Measurements from ENCODE around the gene OSBPL1A. TPM values are rescaled to one million over a fixed set of nuclear protein-coding genes. Genes with fewer than 3 reads are reported as not detected.

The OSBPL1A gene
- total and polyA plus RNA-seq, 4 experiments from 2014 or later = 2.4 to 5.3 (median 4.0) TPM

DNA sequence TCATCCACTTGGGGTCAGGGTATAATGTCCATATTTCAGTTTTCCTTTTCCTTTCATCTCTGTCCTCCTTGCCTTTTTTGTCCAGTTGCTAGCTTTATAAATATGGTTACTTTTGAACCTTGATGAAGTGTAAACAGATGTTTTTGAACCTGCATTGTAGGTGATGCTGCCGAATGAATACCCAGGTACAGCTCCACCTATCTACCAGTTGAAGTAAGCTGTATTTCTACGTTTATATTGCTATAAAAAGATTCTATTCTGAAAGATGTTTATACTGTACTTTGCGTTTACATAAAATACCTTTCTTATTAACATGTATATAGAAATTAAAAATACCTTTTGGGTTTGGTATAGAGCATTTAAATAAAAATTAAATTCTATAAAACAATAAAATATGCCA is 31.1 kb upstream of the OSBPL1A start:
- peaks cover 16 to 30% (median 18%) of the 10 kb centered on the region in 4 donors for H3K4me1 Mint-ChIP-seq
- peaks cover 0 to 13% (median 5%) of the 10 kb centered on the region in 8 donors for H3K9me3 Mint-ChIP-seq
- no peaks in the 10 kb centered on the region for H3K27me3 ChIP-seq (ENCODE audit: insufficient read depth, low read length)
- H3K27ac ChIP-seq (ENCODE audit: low read depth, low read length) = no peak overlapping the region
- H3K4me3 Mint-ChIP-seq = peak overlapping the region in 3 of 8 donors; percentile 28 to 55 (median 51)
- H3K36me3 ChIP-seq (ENCODE audit: insufficient read depth, low read length) = no peaks in the 10 kb centered on the region
- H3K27ac Mint-ChIP-seq = no peak overlapping the region
- H3K4me1 ChIP-seq (ENCODE audit: insufficient read depth, low read length) = peaks cover 17% of the 10 kb centered on the region
- H3K4me3 ChIP-seq (ENCODE audit: low read length in 2 of 2) = no peak overlapping the region
- H3K36me3 Mint-ChIP-seq = peaks cover 14 to 28% of the 10 kb centered on the region in 2 donors
- intact Hi-C loops (cut with micrococcal nuclease) = no loop called here
- no peak for DNase-seq
- H3K27me3 Mint-ChIP-seq = peaks cover 6% of the 10 kb centered on the region in 2 donors
- ChIA-PET CTCF (ENCODE audit: partially characterized antibody) (interaction anchor here (1.0 to 1.4 kb wide), 5 partner anchors 14 to 69 kb away, joined by 3 to 6 read pairs (median 4); partner anchors contain the start of gene OSBPL1A), POLR2A (ENCODE audit: partially characterized antibody) (no interaction called here)
- H3K9me3 ChIP-seq (ENCODE audit: control insufficient read depth in 1 of 2, low read length in 2 of 2) = no peaks in the 10 kb centered on the region

DNA sequence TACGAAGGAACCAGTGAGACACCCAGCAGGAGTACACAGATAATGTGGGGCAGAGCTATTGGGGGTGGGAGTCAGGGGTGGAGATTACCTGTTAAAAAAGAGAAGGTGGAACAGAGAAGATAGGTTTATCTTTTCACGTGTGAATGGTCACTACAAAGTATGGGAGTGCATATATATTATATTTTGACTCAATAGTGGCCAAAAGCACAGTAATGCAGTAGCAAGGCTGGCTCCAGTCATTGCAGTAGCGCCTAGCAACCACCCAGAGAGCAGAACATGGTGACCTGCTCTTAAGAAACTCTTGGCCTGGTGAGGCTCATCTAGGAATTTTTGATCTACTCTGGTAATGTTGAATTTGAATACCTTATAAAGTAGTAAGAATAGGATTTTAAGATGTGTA is 29.9 kb upstream of the OSBPL1A start:
- POLR2A ChIA-PET (ENCODE audit: partially characterized antibody) = interaction anchor here (0.6 to 1.4 kb wide), 2 partner anchors 12 to 30 kb away, joined by 3 to 10 read pairs; partner anchors contain the start of gene OSBPL1A
- peaks cover 14 to 26% of the 10 kb centered on the region in 2 donors for H3K36me3 Mint-ChIP-seq
- peaks cover 13 to 18% of the 10 kb centered on the region in 2 donors for H3K27me3 Mint-ChIP-seq
- Histone ChIP-seq H3K36me3 (ENCODE audit: insufficient read depth, low read length) (no peaks in the 10 kb centered on the region), H3K27me3 (ENCODE audit: insufficient read depth, low read length) (no peaks in the 10 kb centered on the region), H3K27ac (ENCODE audit: low read depth, low read length) (no peak overlapping the region), H3K9me3 (ENCODE audit: control insufficient read depth in 1 of 2, low read length in 2 of 2) (no peaks in the 10 kb centered on the region), H3K4me1 (ENCODE audit: insufficient read depth, low read length) (peaks cover 17% of the 10 kb centered on the region), H3K4me3 (ENCODE audit: low read length in 2 of 2) (no peak overlapping the region)
- intact Hi-C loops (cut with micrococcal nuclease) = loop anchor here (2.0 kb wide), 1 partner anchor 31 kb away; the partner anchor contains the start of gene OSBPL1A
- peak overlapping the region in 5 of 7 donors; percentile 45 to 92 (median 68) for H3K27ac Mint-ChIP-seq
- no peak for DNase-seq
- peak overlapping the region; percentile 84 to 95 (median 88) for H3K4me3 Mint-ChIP-seq
- peaks cover 16 to 30% (median 18%) of the 10 kb centered on the region in 4 donors for H3K4me1 Mint-ChIP-seq
- CTCF ChIA-PET (ENCODE audit: partially characterized antibody) = interaction anchor here (1.0 to 1.1 kb wide), 3 partner anchors 12 to 66 kb away, joined by 3 to 4 read pairs (median 3); no protein-coding TSS in a partner anchor
- peaks cover 0 to 13% (median 6%) of the 10 kb centered on the region in 8 donors for H3K9me3 Mint-ChIP-seq

DNA sequence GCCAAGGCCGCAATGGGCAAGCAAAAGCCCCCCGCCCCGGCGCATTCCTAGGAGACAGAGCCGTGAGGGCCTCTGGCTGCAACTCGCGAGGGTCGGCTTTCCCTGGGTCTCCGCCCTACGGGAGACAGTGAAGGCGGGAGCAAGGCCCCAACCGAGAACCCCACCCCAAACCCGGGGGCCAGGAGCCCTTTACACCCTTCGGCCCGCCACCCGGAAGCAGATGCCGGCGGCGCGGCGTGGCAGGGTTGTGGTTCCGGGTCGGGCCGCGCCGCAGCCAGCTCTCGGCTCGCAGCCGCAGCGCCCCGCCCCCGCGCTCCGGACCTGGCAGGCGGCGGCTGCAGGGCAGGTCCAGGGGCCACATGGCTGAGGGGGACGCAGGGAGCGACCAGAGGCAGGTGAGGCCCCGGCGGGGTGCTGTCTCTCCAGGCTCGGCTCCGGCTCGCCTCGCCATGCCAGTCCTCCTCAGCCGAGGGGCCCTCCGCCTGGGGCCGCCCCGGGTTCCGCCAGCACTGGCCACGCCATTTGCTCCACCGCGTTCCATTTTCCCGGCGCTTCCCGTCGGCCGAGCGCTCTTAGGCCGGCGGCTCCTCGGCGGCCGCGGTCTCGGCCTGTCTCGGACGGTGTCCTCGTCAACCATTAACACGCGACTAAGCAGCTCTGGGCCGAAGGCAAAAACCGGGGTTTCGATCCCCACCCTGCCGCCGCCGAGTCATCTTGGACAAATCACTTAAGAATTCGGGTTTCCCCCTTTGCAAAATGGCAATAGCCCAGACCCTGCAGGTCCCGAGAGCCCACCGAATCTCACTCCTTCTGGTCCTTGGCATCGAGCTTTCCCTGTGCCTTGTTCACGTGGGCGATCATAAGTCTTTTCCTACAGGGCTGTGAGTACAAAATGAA is 29.0 kb upstream of the OSBPL1A start, which contains the start of gene IMPACT:
Gene IMPACT (plus strand): TSS at position 273 of the 897 bp plus-strand sequence. CDS start 87 bp downstream, at position 360.
- Histone ChIP-seq H3K27ac (ENCODE audit: low read depth, low read length) (peak within 1 kb of the TSS; percentile 44), H3K36me3 (ENCODE audit: insufficient read depth, low read length) (no peaks in the 10 kb centered on the region), H3K27me3 (ENCODE audit: insufficient read depth, low read length) (peaks cover 1% of the 10 kb centered on the region), H3K9me3 (ENCODE audit: control insufficient read depth in 1 of 2, low read length in 2 of 2) (no peaks in the 10 kb centered on the region), H3K4me1 (ENCODE audit: insufficient read depth, low read length) (peaks cover 17% of the 10 kb centered on the region), H3K4me3 (ENCODE audit: low read length in 2 of 2) (peak within 1 kb of the TSS; percentile 7 to 64)
- DNase-seq = peak; percentile 52 to 83 (median 78)
- Mint-ChIP-seq H3K27me3 (peaks cover 14 to 25% of the 10 kb centered on the region in 2 donors), H3K36me3 (peaks cover 14 to 24% of the 10 kb centered on the region in 2 donors), H3K27ac (peak within 1 kb of the TSS; percentile 45 to 94 (median 81)), H3K9me3 (peaks cover 0 to 13% (median 6%) of the 10 kb centered on the region in 8 donors), H3K4me1 (peaks cover 16 to 30% (median 18%) of the 10 kb centered on the region in 4 donors), H3K4me3 (peak within 1 kb of the TSS; percentile 85 to 95 (median 88))
- intact Hi-C loops (cut with micrococcal nuclease) = loop anchor here (2.0 kb wide), 1 partner anchor 30 kb away; the partner anchor contains the start of gene OSBPL1A
- ChIA-PET POLR2A (ENCODE audit: partially characterized antibody) (interaction anchor here (1.4 kb wide), 1 partner anchor 29 kb away, joined by 10 read pairs; the partner anchor contains the start of gene OSBPL1A), CTCF (ENCODE audit: partially characterized antibody) (interaction anchor here (1.0 to 1.1 kb wide), 4 partner anchors 10 to 66 kb away, joined by 3 to 4 read pairs (median 3); no protein-coding TSS in a partner anchor)

- H3K4me1 Mint-ChIP-seq = peaks cover 16 to 30% (median 18%) of the 10 kb centered on the region in 4 donors
- no peak for DNase-seq
- intact Hi-C loops (cut with micrococcal nuclease) = loop anchor here (2.0 kb wide), 1 partner anchor 29 kb away; the partner anchor contains the start of gene OSBPL1A
- peak overlapping the region; percentile 7 to 64 for H3K4me3 ChIP-seq (ENCODE audit: low read length in 2 of 2)
- H3K27me3 Mint-ChIP-seq = peaks cover 14 to 25% of the 10 kb centered on the region in 2 donors
- peaks cover 6% of the 10 kb centered on the region for H3K27me3 ChIP-seq (ENCODE audit: insufficient read depth, low read length)
- ChIA-PET POLR2A (ENCODE audit: partially characterized antibody) (interaction anchor here (1.4 kb wide), 1 partner anchor 29 kb away, joined by 10 read pairs; the partner anchor contains the start of gene OSBPL1A), CTCF (ENCODE audit: partially characterized antibody) (interaction anchor here (1.1 kb wide), 1 partner anchor 10 kb away, joined by 3 read pairs; no protein-coding TSS in a partner anchor)
- peaks cover 17% of the 10 kb centered on the region for H3K4me1 ChIP-seq (ENCODE audit: insufficient read depth, low read length)
- peaks cover 0 to 13% (median 6%) of the 10 kb centered on the region in 8 donors for H3K9me3 Mint-ChIP-seq
- H3K4me3 Mint-ChIP-seq = peak overlapping the region; percentile 71 to 95 (median 84)
- H3K9me3 ChIP-seq (ENCODE audit: control insufficient read depth in 1 of 2, low read length in 2 of 2) = no peaks in the 10 kb centered on the region
- H3K27ac ChIP-seq (ENCODE audit: low read depth, low read length) = no peak overlapping the region
- H3K27ac Mint-ChIP-seq = peak overlapping the region in 6 of 7 donors; percentile 17 to 81 (median 53)
- H3K36me3 ChIP-seq (ENCODE audit: insufficient read depth, low read length) = no peaks in the 10 kb centered on the region
- peaks cover 14 to 21% of the 10 kb centered on the region in 2 donors for H3K36me3 Mint-ChIP-seq
These were observed 28.4 kb upstream of the OSBPL1A start for GRCh38 chr18:24426073-24426397.

GRCh38 chr18:24421831-24422230 is 24.2 kb upstream of the OSBPL1A start:
- Mint-ChIP-seq H3K9me3 (peaks cover 0 to 12% (median 6%) of the 10 kb centered on the region in 8 donors), H3K4me1 (peaks cover 4 to 11% (median 7%) of the 10 kb centered on the region in 4 donors), H3K36me3 (peaks cover 7 to 13% of the 10 kb centered on the region in 2 donors), H3K27ac (no peak overlapping the region), H3K27me3 (peaks cover 24 to 43% of the 10 kb centered on the region in 2 donors), H3K4me3 (no peak overlapping the region)
- DNase-seq = no peak
- intact Hi-C loops (cut with micrococcal nuclease) = no loop called here
- peaks cover 6% of the 10 kb centered on the region for H3K27me3 ChIP-seq (ENCODE audit: insufficient read depth, low read length)
- H3K36me3 ChIP-seq (ENCODE audit: insufficient read depth, low read length) = no peaks in the 10 kb centered on the region
- peaks cover 6% of the 10 kb centered on the region for H3K4me1 ChIP-seq (ENCODE audit: insufficient read depth, low read length)
- H3K4me3 ChIP-seq (ENCODE audit: low read length in 2 of 2) = no peak overlapping the region
- no peaks in the 10 kb centered on the region for H3K9me3 ChIP-seq (ENCODE audit: control insufficient read depth in 1 of 2, low read length in 2 of 2)
- ChIA-PET CTCF (ENCODE audit: partially characterized antibody) (no interaction called here), POLR2A (ENCODE audit: partially characterized antibody) (no interaction called here)
- no peak overlapping the region for H3K27ac ChIP-seq (ENCODE audit: low read depth, low read length)

GRCh38 chr18:24420551-24420950 is 22.9 kb upstream of the OSBPL1A start:
- peaks cover 6% of the 10 kb centered on the region for H3K27me3 ChIP-seq (ENCODE audit: insufficient read depth, low read length)
- intact Hi-C loops (cut with micrococcal nuclease) = no loop called here
- Mint-ChIP-seq H3K4me1 (peaks cover 0 to 3% (median 2%) of the 10 kb centered on the region in 4 donors), H3K27me3 (peaks cover 24 to 45% of the 10 kb centered on the region in 2 donors), H3K9me3 (peaks cover 0 to 6% (median 1%) of the 10 kb centered on the region in 8 donors), H3K4me3 (no peak overlapping the region), H3K36me3 (peaks cover 3 to 9% of the 10 kb centered on the region in 2 donors), H3K27ac (no peak overlapping the region)
- ChIA-PET POLR2A (ENCODE audit: partially characterized antibody) (no interaction called here), CTCF (ENCODE audit: partially characterized antibody) (no interaction called here)
- no peak overlapping the region for H3K4me3 ChIP-seq (ENCODE audit: low read length in 2 of 2)
- no peaks in the 10 kb centered on the region for H3K9me3 ChIP-seq (ENCODE audit: control insufficient read depth in 1 of 2, low read length in 2 of 2)
- DNase-seq = no peak
- no peaks in the 10 kb centered on the region for H3K4me1 ChIP-seq (ENCODE audit: insufficient read depth, low read length)
- H3K36me3 ChIP-seq (ENCODE audit: insufficient read depth, low read length) = no peaks in the 10 kb centered on the region
- no peak overlapping the region for H3K27ac ChIP-seq (ENCODE audit: low read depth, low read length)

All from CD4-positive, alpha-beta memory T cell (primary cell).